ENCODE results near the gene B2M.

The B2M gene

DNA sequence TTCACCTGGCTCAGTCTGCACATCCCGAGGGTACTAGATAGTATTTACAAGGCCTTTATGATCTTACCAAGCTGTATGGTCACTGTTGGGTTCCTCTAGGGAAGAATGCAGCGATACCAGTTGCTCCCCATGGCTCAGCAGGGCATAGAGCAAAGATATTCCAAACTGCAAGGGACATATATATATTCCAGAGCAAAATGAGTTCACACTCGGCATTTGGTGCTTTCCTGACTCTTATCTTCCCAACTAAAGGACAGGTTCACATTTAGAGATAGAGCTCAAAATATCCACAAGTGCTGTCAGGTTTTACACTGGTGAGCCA is 44.3 kb upstream of the B2M start:
- DNase-seq (ENCODE audit: low read depth) = no peak
- in situ Hi-C loops (cut with HindIII; ENCODE audit: low sequenced_read_pairs) = no loop called here
- no peak overlapping the region for H3K4me3 ChIP-seq (ENCODE audit: low read depth, low read length)
- TF ChIP-seq, protein P1, sequence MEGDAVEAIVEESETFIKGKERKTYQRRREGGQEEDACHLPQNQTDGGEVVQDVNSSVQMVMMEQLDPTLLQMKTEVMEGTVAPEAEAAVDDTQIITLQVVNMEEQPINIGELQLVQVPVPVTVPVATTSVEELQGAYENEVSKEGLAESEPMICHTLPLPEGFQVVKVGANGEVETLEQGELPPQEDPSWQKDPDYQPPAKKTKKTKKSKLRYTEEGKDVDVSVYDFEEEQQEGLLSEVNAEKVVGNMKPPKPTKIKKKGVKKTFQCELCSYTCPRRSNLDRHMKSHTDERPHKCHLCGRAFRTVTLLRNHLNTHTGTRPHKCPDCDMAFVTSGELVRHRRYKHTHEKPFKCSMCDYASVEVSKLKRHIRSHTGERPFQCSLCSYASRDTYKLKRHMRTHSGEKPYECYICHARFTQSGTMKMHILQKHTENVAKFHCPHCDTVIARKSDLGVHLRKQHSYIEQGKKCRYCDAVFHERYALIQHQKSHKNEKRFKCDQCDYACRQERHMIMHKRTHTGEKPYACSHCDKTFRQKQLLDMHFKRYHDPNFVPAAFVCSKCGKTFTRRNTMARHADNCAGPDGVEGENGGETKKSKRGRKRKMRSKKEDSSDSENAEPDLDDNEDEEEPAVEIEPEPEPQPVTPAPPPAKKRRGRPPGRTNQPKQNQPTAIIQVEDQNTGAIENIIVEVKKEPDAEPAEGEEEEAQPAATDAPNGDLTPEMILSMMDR (IDR thresholded peaks at IDR 0.05; ENCODE audit: low read depth, low read length, missing control alignments) = no peak

DNA sequence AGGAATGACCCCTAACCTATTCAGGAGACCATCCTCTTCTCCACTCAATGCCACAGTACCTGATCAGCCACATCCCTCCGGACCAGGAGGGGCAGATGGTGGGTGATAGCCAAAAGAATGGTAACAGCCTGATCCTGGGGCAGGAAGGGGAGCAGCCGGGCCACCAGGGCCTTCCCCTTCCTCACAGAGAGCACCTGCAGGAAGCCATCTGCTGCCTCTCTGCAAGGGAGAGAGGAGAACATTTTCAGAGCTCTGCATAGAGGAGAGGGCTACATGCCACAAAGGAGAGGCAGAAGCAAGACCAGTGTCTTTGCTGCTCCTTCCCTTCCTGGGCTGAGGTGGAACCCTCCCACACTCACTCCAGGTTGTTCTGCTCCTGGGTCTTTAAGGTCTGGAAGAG is 42.4 kb upstream of the B2M start:
- DNase-seq (ENCODE audit: low read depth) = no peak
- in situ Hi-C loops (cut with HindIII; ENCODE audit: low sequenced_read_pairs) = no loop called here
- TF ChIP-seq, protein P1 (IDR thresholded peaks at IDR 0.05; ENCODE audit: low read depth, low read length, missing control alignments) = no peak
- H3K4me3 ChIP-seq (ENCODE audit: low read depth, low read length) = no peak overlapping the region

GRCh38 chr15:44670087-44670950 is 41.0 kb upstream of the B2M start:
- in situ Hi-C loops (cut with HindIII; ENCODE audit: low sequenced_read_pairs) = no loop called here

GRCh38 chr15:44673639-44674038 is 37.7 kb upstream of the B2M start:
- TF ChIP-seq, protein P1 (IDR thresholded peaks at IDR 0.05; ENCODE audit: low read depth, low read length, missing control alignments) = no peak
- in situ Hi-C loops (cut with HindIII; ENCODE audit: low sequenced_read_pairs) = no loop called here
- no peak for DNase-seq (ENCODE audit: low read depth)
- no peak overlapping the region for H3K4me3 ChIP-seq (ENCODE audit: low read depth, low read length)

More at GRCh38 chr15:44670087-44670950, 41.0 kb upstream of the B2M start:
- H3K4me3 ChIP-seq (ENCODE audit: low read depth, low read length) = no peak overlapping the region
- TF ChIP-seq, protein P1 (IDR thresholded peaks at IDR 0.05; ENCODE audit: low read depth, low read length, missing control alignments) = no peak
- no peak for DNase-seq (ENCODE audit: low read depth)

- in situ Hi-C loops (cut with HindIII; ENCODE audit: low sequenced_read_pairs) = no loop called here
- H3K4me3 ChIP-seq (ENCODE audit: low read depth, low read length) = no peak overlapping the region
- DNase-seq (ENCODE audit: low read depth) = no peak
- TF ChIP-seq, protein P1 (IDR thresholded peaks at IDR 0.05; ENCODE audit: low read depth, low read length, missing control alignments) = no peak
Observed at GRCh38 chr15:44675911-44676310, 35.4 kb upstream of the B2M start.

- TF ChIP-seq, protein P1 (IDR thresholded peaks at IDR 0.05; ENCODE audit: low read depth, low read length, missing control alignments) = no peak
- in situ Hi-C loops (cut with HindIII; ENCODE audit: low sequenced_read_pairs) = no loop called here
- no peak for DNase-seq (ENCODE audit: low read depth)
- no peak overlapping the region for H3K4me3 ChIP-seq (ENCODE audit: low read depth, low read length)
Observed at GRCh38 chr15:44676676-44677075, 34.6 kb upstream of the B2M start.
